GM21367 (cell line): ENCODE measurements around the gene C16orf86.

ENCODE experiments used
- ATAC-seq: cut with Tn5 transposase; IDR thresholded peaks from one replicate; pipeline ENCODE4 v1.9.1; 2021; ENCODE audit not compliant: unreplicated experiment

Gene C16orf86

DNA sequence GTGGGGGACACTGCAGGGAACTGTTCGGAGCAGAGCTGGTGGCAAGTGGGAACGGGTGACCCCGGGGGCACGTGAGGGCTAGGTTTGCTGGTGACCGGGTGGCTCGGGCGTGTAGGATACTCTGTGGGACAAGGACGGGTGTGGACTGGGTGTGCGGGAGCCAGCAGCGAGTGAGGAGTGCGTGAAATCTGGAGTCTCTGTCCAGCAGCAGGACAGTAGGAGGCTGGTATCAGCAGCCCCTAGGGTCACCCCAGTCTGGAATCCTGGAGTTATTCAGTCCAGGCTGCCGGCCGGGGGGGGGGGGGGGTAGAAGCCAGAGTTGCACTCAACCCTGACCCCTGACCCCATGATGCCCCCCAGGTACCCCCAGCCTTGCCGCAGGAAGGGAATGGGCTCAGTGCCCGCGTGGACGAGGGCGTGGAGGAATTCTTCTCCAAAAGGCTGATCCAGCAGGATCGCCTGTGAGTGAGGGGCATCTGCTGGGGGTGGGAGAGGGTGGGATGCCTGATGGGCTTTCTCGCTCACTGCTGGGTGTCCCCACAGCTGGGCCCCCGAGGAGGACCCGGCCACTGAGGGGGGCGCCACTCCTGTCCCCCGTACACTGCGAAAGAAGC, 12.7 kb upstream of the C16orf86 start:
- ATAC-seq, result no peak

DNA sequence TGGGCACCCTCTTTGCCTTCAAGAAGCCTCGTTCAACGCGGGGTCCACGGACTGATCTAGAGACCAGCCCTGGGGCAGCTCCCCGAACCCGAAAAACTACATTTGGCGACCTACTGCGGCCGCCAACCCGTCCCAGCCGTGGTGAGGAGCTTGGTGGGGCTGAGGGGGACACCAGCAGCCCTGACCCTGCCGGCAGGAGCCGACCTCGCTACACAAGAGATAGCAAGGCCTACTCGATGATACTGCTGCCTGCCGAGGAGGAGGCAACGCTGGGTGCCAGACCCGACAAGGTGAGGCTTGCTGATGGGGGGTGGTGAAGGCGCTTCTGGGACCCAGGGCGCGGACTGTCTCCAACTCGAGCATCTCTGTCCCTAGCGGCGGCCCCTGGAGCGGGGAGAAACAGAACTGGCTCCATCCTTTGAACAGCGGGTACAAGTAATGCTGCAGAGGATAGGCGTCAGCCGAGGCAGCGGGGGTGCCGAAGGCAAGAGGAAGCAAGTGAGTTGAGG, 12.2 kb upstream of the C16orf86 start:
- no peak for ATAC-seq

DNA sequence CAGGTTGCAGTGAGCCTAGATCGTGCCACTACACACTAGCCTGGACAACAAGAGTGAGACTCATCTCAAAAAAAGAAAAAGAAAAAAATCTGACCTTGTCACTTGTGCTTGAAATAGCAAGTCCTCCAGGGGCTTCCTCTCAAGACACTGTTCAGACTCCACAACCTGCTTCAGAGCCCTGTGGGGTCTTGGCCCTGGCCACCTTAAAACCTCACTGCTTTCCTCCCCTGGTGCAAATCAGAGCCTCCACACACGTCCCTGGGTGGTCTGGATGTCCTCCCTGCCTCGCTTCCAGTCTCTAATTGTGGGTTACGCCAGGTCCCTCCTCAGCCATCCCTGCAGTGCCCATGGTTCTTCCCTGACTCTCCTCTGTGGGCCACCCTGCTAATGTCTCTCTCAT, 11.3 kb upstream of the C16orf86 start:
- ATAC-seq, result no peak

DNA sequence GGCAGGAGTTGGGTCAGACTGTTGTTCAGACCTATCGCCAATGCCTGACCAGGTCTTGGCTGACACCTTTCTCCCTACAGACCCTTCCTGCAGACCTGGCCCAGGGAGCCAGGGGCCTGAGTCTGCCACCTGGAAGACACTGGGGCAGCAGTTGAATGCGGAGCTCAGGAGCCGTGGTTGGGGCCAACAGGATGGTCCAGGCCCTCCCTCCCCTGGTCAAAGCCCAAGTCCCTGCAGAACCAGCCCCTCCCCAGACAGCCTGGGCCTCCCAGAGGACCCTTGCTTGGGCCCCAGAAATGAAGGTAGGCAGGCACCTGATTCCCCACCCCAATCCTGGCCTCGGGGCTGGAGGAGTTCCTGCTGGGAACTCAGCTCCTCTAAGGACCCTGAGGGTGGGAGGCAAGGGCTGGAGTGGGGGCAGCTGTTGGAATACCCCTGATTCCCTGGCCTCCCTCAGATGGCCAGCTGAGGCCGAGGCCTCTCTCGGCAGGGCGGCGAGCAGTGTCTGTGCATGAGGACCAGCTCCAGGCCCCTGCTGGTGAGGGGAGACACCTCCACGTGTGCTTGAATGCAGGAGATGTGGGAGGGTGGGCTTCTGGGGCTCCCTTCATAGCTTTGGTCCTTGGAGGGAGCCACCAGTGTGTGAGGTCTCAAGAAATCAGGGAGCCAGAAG, 10.1 kb upstream of the C16orf86 start:
- ATAC-seq, result no peak

DNA sequence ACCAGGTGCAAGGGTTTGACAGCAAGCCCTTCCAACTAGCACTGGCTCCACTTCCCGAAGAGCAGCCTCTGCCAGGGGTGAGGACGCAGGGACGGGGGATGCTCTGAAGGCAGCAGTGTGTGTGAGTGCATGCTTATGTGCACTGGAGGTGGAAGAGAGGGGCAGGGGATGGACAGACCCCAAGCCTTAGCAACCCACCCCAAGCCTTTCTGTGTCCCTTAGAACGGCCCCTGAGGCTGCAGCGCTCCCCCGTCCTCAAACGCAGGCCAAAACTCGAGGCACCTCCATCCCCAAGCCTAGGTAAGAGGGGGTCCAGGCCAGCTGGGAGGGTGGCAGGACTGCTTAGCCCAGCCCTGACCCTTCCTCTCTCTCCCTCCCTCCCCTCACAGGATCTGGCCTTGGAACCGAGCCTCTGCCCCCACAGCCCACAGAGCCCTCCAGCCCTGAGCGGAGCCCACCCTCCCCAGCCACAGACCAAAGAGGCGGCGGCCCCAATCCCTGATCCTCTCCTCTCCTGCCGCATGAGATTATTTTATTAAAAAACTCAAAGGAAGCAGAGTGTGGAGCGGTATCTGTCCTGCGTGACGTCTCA, 9.5 kb upstream of the C16orf86 start:
- no peak for ATAC-seq

DNA sequence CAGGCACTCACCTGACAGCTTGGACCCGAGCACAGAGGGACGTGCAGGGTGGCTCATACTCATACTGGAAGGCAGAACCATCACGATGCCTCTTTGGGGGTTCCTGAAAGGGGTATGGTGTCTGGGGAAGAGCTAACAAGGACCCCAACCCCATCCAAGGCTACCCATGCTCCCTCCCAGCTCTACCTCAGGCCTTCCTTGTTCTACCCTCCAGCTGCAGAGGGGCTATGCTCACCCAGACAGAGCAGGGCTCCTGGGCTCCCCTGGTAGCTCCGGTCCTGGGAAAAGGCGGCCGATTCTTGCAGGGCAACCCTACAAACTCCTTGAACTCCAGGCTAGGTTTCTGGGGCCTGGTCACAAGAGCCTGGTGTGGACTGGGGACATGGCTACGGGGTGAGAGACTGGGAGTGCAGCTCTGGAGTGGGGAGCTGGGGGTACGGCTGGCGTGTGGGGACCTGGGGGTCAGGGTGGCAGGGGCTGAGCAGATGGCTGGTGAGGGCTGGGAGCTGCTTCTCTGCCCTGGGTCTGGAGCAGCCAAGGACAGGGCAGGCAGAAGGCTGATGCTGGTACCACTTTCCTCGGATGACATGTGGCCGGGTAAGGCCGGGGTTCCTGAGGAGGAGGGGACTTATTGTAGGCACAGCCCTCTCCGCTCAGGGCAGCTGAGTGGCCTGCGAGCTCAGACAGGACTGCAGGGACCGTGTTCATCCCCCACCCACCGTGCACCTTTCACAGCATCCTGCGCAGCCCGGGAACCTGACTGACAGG, 8.7 kb upstream of the C16orf86 start:
- no peak for ATAC-seq

DNA sequence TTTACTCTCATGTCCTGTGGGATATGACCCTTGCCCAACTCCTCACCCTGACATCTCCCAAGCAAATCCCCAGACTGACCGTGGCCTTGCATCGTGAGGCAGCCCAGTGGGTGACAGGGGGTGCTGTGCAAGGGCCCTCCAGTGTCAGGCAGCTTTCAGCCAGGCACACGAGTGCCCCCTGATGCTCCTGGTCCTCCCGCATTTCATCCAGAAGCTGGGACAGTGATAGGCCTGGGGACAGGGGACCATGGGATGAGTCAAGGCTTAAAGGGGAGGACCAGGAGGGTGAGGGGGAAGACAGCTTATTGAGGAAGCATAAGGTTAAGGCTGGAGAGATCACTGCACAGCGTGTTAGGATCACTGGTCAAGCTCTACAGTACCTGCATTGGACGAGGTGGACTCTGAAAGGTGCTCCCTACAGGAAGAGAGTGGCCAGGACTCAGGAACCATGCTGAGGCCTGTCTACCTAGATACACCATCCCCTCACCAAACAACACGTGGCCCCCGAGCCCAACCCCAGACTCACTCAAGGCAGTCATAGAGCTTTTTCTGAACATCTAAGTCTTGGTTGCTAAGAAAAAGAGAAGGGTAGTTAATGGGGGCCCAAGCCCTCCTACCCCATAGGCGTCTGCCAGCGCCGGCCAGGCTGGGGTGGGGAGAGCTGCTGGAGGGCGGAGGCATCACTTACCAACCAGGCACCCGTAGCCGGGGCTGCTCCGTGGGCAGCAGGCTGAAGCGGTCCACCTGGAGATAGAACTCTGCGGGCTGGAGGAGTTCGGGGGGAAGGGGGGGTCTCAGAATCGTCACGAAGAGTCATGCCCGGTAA, 7.6 kb upstream of the C16orf86 start:
- no peak for ATAC-seq

DNA sequence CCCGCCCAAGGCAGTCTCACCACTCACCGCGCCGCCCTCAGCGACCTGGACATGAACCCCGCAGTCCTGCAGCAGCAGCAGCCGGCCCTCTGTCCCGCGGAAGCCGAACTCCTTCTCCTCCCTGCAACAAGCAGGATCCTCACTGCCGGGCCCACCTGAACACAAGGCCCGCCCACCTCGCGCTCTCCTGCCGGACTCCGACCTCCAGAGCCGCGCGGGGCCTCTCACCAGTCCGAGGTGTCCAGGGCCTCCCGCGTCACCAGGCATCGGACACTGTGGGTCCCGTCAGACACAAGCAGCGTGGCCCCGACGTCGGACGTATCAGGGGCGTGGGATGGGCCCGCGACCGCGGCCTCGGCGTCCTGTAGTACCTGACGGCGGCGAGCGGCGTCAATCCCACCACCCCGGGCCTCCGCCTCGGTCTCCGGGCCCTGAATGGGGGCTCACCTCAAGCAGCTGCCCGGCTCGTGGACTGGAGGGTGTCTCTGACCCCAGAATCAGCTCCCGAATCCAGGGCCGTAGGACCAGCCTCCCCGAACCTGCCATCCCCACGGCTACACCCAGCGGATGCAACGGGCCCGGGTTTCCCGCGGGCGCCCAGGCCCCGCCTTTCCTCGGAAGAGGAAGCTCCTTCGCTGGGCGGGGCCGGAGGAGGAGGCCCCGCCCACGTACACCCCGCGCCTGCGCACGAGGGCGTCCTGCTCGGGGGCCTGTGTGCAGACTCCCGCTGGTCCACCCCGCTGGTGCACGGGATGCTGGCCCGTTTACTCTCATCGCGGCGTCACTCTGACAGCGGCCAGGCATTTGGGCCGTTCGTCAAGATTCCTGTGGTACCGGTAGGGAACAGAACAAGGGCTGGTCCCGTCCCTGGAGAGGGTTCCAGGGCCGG, 6.7 kb upstream of the C16orf86 start, which contains the start of gene ACD:
TSS of gene ACD (minus strand) at position 586 of the 889 bp plus-strand sequence. CDS start at position 546, 40 bp downstream.
- ATAC-seq, result peak; percentile 41

DNA sequence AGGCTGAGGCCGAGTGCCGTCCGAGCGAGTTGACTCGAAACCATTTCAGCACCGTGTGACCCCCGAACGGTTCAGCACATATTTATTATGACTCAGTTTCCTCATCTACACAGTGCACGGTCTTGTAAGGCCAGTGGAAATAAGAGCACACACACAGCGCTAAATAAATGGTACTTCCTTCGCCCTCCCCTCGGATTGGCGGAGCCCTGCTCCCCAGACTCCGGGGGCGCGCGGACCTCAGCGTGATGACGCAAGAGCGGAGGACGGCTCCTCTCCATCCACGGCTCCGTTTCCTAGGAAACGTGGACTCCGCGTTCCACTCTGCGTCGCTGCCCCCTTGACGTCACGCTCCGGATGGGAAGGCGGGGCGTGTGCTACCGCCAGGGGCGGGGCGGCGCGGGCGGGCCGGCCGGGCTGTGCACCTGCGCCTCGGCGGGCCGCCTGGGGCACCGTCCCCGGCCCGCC, 6.0 kb upstream of the C16orf86 start, which contains the start of gene PARD6A:
TSS of gene PARD6A (plus strand) at position 397 of the 465 bp plus-strand sequence. CDS start 79 bp downstream, outside the sequence.
- ATAC-seq, result peak; percentile 70

DNA sequence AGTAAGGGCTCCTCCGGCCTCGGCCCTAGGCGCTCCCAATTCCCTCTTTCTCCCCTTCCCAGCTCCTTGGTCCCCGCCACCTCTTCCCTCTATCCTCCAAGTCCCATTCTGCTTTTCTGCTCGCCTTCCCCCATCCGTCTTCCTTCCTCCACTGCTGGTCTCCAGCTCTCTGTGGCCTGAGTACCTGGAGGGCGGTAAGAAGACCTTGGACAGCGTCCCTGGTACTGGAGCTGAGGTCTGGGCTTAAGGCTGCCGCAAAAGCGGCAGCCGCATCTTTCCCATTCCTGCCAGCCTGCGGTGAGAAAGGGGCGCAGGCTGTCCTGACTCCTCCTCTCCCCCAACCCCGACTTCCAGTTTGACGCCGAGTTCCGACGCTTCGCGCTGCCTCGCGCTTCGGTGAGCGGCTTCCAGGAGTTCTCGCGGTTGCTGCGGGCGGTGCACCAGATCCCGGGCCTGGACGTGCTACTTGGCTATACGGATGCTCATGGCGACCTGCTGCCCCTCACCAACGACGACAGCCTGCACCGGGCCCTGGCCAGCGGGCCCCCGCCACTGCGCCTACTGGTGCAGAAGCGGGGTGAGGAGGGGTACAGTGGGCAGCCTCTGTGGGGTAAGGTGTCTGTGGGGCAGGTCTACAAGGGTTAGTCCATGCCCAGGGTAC, 5.4 kb upstream of the C16orf86 start:
- ATAC-seq, result no peak

DNA sequence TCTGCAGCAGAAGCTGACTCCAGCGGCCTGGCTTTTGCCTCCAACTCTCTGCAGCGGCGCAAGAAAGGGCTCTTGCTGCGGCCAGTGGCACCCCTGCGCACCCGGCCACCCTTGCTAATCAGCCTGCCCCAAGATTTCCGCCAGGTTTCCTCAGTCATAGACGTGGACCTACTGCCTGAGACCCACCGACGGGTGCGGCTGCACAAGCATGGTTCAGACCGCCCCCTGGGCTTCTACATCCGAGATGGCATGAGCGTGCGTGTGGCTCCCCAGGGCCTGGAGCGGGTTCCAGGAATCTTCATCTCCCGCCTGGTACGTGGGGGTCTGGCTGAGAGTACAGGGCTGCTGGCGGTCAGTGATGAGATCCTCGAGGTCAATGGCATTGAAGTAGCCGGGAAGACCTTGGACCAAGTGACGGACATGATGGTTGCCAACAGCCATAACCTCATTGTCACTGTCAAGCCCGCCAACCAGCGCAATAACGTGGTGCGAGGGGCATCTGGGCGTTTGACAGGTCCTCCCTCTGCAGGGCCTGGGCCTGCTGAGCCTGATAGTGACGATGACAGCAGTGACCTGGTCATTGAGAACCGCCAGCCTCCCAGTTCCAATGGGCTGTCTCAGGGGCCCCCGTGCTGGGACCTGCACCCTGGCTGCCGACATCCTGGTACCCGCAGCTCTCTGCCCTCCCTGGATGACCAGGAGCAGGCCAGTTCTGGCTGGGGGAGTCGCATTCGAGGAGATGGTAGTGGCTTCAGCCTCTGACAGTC, 4.5 kb upstream of the C16orf86 start:
- ATAC-seq, result no peak

DNA sequence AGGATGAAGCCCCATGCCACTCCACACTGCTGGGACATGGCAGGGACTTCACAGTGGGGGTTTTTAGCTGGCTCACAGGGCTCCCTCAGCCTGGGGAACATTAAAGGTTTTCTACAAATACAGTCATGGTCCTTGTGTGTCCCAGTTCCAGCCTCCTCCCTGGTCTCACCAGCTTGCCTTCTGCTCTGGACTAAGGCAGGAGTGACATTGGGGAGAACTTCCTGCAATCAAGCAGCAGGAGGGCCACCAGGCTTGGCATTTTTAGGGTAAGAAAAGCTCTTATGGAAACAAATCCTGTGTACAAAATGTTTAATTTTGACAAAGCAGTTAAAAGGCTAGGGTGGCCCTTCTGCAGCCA, 4.0 kb upstream of the C16orf86 start:
- ATAC-seq, result no peak

DNA sequence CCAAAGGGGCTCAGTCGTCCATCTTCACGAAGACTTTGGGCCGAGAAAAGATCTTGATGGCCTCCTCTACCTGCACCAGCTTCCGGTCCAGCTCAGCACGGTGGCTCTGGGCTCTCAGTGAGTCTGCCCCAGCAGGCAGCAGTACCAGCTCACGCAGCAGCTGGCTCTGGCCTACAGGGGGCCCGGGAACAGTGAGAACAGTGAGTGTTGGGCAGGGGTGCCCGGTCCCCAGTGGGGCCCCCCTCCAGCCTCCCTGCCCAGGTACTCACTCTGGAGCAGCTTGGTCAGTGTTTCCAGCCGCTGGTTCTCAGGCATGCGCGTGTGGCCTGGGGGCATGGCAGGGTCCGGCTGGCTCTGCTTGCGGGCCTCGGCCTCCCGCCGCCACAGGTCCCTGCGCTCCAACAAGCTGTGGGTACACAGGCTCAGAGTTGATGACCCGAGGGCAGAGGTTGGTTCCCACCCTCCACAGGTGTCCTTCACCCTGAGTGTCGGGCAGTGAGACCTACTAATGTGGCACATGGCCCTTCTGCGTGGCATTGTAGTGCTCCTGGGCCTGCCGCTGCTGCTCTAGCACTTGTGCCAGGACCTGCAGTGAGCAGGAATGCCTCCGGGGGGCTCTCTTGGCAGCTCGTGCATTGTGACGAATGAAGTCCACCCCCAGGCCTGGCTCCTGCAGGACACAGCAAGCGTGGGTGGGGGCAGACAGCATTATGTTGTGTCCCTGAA, 3.3 kb upstream of the C16orf86 start:
- no peak for ATAC-seq

DNA sequence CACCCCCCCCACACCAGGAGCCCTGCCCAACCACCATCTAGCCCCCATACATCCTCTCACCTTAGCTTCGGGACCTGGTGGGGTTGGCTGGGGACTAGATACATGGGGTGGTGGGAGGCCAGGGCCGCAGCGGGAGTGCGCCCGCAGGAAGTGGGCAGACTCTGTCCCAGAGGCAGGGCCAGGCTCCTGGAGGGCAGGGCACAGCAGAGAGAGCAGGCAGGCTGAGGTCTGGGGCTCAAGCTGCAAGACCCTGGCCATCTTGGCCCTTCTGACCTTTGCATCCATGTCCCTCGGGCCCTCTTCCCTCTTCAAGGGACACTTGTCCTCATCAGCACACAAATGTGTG, 2.8 kb upstream of the C16orf86 start:
- ATAC-seq, result no peak

DNA sequence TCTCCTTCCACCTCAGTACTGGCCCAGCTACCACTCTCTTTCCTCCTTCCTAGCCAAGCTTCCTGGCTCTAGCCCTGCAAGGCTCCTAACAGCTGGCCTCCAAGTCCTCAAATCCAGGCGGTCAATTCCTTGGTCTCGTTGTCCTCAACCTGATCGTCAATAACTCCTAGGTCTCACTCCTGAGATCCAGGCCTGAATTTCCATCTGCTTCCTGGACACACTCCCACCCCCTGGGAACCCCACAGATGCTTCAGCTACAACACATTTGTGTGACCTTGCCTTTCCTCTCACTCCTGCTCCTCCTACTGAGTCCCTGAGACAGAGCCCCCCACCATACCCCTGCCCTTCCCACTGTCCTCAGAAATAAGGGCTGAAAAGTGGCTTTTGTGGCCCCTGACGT, 2.4 kb upstream of the C16orf86 start:
- ATAC-seq, result no peak

DNA sequence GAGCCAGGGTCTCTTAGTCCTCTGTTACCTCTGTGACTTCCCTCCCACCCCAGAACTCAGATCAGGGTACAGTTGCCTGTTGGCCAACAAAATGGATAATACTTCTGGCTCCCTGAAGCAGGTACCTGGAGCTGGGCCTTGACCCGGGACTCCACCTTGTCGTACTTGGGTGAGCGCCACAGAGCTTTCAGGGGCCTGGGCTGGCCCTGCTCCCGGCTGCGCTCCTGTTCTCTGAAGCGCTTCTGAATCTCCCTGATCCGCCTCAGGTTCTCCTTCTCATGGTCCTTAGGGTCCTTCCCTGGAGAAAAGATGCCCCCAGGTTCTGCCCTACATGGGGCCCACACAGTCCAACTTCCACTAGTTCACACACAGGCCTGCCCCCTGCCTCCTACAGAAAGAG, 1.7 kb upstream of the C16orf86 start:
- no peak for ATAC-seq

DNA sequence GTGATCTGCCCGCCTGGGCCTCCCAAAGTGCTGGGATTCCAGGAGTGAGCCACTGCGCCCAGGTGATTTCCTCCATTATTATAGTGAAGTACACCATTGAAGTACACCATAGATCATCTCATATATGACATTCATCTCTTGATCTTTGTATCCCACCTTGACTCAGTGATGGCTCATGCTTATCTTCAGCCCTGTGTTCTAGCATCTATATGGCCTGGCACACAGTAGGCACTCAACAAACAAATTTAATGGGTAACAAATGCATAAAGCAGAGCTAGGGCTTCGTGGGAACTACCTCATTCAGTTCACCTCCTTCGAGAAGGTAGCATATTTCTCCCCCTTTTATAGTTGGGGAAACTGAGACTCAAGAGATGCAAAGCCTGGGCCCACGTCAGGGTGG, 1.0 kb upstream of the C16orf86 start:
- ATAC-seq, result no peak
